Muscle of leg (tissue), 11 donors: ENCODE results near the gene PTPRN2. TPM values are rescaled to one million over a fixed set of nuclear protein-coding genes. Genes with fewer than 3 reads are reported as not detected.

ENCODE experiments used
- DNase-seq: peaks from one replicate; pipeline ENCODE4 v3.0.0; 2013
- H3K27ac ChIP-seq: one replicate; pipeline ENCODE4 v1.5.1; 2013; ENCODE audit warnings: mild to moderate bottlenecking, low read length, control low read depth
- H3K27me3 ChIP-seq: one replicate; pipeline ENCODE4 v1.6.1; 2013; ENCODE audit warnings: low read length; ENCODE audit not compliant: control insufficient read depth, insufficient read depth
- H3K36me3 ChIP-seq: one replicate; pipeline ENCODE4 v1.6.1; 2013; ENCODE audit warnings: low read length; ENCODE audit not compliant: control insufficient read depth, insufficient read depth
- H3K4me1 ChIP-seq: one replicate; pipeline ENCODE4 v1.6.1; 2013; ENCODE audit warnings: low read length; ENCODE audit not compliant: control insufficient read depth, insufficient read depth
- H3K4me3 ChIP-seq: one replicate; pipeline ENCODE4 v1.5.1; 2013; ENCODE audit warnings: low read length, control low read depth
- H3K9me3 ChIP-seq: replicated peaks from 2 replicates; pipeline ENCODE4 v1.6.1; 2013; ENCODE audit warnings: low read depth, low read length; ENCODE audit not compliant: control insufficient read depth
- WGBS: methylation state at CpG from one replicate; pipeline ENCODE4 v1.1.5; 2013; ENCODE audit warnings: missing lambda C conversion rate; ENCODE audit not compliant: insufficient coverage; 5-methylcytosine and 5-hydroxymethylcytosine counted together
- polyA plus RNA-seq, 8 donors: library from polyadenylated mRNA; unstranded; fragments of 120-200 nt; gene quantifications; one replicate each; pipeline versions ENCODE4 v1.2.1 to v1.2.3, GENCODE V29; 2013; ENCODE audit warnings: inconsistent platforms in 1 of 8, low replicate concordance in 1 of 8; ENCODE audit not compliant: insufficient read length in 8 of 8, insufficient read depth in 1 of 8
- total RNA-seq: library from RNA; stranded (reverse); fragments of 120-200 nt; gene quantifications from one replicate; pipeline ENCODE4 v1.2.4, GENCODE V29; 2013

PTPRN2 gene
- total and polyA plus RNA-seq, 9 donors: 1.4 to 2.9 (median 2.3) TPM

DNA sequence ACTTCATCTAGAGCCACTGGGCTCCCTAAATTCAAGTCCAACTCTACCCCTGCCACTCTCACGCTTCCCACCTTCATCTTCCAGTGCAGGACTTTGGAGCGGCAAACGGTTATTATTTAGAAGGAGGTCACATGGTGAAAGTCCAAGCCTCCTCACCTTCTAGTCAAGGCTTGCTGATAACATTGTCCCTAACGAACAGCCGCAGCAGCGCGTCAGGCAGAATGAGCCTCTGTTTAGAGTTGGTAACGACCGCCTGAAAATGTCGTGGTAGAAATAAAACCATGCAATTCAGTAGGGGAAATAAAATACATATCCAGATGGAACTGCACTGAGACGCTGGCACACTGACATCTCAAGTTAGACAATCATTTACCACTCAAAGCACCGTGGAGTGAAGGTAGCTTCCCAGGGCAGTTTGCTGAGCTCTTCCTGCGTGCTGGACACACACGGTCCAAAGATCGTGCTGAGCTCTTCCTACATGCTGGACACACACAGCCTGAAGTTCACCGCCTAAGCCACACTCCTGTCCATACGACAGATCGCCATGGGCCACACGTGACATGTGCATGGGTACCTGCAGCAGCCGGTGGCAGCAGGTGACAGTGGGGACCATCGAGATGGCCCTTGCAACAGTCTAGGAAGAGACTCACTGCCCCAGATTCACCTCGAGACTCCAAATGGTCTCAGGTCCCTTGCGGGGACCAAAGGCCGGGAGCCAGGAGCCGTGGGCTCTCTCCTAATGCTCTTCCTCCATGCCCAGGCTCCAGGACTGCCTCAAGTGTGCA lies 323.5 kb downstream of the PTPRN2 start:
- Histone ChIP-seq H3K36me3 (no peaks in the 10 kb centered on the region), H3K4me3 (no peak overlapping the region), H3K27ac (no peak overlapping the region), H3K27me3 (no peaks in the 10 kb centered on the region), H3K4me1 (no peaks in the 10 kb centered on the region), H3K9me3 (peaks cover 7% of the 10 kb centered on the region)
- WGBS: 93% methylated on average over 20 of the region's 25 CpGs
- DNase-seq: no peak

DNA sequence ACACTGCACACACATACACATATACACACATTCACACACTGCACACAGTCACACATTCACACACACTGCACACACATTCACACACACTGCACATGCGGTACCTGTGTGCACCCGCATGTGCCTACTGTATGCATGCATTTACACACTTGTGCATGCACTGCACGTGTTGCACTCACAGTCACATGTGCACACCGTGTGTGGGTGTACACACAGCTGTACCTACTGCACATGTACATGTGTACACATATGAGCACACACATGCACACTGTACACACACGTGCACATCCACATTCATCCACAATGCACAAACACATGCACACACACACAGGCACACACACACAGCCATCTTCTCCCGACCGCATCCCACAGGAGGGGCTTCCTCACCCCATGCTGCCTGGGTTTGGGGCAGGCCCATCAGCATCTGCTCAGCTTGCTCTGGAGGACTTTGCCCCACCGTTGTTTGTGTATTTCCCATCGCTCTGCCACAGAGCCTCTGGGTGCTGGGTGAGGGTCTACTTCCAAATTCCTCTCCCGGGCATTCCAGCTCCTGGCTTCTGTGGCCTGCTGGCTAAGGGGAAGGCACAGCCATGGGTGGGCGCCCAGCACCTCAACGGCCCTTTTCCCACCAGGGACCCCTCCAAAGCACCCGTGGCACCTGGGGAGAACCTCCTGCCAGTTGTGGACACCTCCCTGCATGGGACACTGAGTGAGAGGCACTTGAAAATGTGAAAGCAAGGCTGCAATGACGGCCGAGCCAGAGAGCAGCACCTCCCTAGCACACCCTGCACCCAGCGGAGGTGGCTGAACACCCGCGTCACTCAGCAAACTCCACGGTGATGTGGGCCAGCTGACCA lies 324.3 kb downstream of the PTPRN2 start:
- H3K27me3 ChIP-seq: no peaks in the 10 kb centered on the region

DNA sequence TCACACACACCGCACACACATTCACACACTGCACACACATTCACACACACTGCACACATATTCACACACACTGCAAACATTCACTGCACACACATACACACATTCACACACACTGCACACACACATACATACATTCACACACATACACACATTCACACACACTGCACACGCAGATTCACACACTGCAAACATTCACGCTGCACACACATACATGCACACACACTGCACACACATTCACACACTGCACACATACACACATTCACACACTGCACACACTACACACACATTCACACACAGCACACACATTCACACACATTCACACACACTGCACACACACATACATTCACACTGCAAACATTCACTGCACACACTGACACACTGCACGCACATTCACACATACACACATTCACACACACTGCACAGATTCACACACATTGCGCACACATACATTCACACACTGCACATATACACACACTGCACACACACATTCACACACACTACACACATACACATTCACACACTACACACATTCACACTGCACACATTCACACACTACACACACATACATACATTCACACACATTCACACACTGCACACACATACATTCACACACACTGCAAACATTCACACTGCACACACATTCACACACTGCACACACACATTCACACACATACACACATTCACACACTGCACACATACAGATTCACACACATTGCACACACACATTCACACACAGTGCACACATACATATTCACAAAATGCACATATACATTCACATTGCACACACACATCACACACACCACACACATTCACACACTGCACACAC lies 325.1 kb downstream of the PTPRN2 start:
- H3K27me3 ChIP-seq: no peaks in the 10 kb centered on the region
- 95% methylated on average over 5 of the region's 5 CpGs for WGBS
- no peaks in the 10 kb centered on the region for H3K36me3 ChIP-seq
- H3K27ac ChIP-seq: no peak overlapping the region
- no peaks in the 10 kb centered on the region for H3K4me1 ChIP-seq
- DNase-seq: no peak
- peaks cover 7% of the 10 kb centered on the region for H3K9me3 ChIP-seq
- no peak overlapping the region for H3K4me3 ChIP-seq

More for the DNA sequence above, 324.3 kb downstream of the PTPRN2 start:
- Histone ChIP-seq H3K9me3 (peaks cover 7% of the 10 kb centered on the region), H3K36me3 (no peaks in the 10 kb centered on the region), H3K27ac (no peak overlapping the region), H3K4me3 (no peak overlapping the region), H3K4me1 (no peaks in the 10 kb centered on the region)
- DNase-seq: no peak
- 90% methylated on average over 16 of the region's 19 CpGs for WGBS

DNA sequence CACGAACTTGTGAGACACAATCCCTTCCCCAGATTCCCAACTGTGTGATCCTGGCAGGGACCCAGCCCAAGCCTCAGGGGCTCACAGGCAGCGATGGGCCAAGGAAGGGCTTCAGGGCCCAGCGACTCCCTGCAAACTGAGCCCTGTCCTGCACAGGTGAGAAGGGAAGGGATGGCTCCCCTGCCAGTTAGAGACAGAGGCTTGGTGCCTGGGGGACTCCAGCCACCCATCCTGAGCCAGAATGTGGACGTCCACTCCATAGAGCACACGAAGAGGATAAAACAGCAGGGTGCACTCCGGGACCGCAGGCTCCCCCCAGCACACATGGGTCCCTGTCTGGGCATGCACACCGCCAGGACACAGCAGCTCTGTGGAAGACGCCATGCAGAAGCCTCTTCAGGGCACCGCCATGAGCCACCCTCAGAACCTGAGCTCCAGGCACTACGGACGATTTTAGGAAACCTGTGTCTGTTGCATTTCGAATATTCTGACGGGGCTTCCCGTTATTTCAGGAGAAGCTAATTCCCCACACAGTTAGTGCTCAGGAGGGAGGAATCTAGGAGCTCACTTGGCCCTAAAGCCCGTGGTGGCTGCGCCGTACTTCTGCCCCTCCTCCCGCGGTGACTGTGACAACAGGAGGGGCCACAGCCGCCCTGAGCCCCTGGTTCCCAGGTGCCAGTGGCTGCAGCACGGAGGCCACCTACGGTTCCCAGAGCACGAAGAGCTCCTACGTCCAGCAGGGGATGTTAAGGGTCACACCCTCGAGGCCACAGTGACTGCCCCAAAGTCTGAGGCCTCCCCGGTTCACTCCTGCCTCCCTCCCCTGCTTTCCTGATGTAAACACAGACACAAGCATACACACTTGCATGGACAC lies 326.0 kb downstream of the PTPRN2 start:
- Histone ChIP-seq H3K4me1 (no peaks in the 10 kb centered on the region), H3K9me3 (peaks cover 7% of the 10 kb centered on the region), H3K27me3 (no peaks in the 10 kb centered on the region), H3K4me3 (no peak overlapping the region), H3K36me3 (no peaks in the 10 kb centered on the region), H3K27ac (no peak overlapping the region)
- 78% methylated on average over 23 of the region's 27 CpGs for WGBS
- DNase-seq: no peak

DNA sequence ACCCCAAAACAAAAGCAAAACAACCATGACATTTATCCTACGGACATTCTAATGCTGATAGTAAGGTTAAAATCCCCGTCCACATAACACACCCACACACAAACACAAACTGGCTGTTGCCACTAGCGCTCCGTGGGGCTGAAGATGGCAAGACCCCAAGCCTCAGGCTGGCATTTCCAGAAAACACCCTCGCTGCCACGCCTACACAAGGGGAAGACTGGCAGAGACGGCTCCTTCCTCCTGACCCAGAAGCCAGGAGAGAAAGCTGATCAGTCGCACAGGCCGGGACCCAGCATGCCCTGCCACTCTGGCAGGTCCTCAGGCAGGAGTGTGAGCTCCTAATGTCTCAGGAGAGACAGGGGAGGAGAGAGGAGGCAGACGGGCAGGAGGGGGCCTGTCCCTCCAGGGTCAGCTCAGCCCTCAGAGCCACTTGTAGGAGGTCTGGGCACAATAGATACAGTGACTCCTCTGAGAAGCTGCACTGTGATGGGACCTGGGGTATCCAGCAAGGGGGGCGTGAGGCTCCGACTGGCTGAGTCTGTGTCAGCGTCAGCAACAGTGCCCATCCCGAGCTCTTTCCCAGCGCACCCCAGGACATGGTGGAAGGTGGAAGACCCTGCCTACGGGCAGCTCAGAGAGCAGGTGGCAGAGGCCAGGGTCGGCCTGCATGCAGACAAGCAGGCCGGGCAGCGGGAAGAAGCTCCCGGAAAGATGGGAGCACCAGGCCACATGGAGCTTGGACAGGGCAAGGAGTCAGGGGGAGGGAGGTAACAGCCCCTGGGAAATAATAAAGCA lies 326.9 kb downstream of the PTPRN2 start:
- H3K9me3 ChIP-seq: peaks cover 6% of the 10 kb centered on the region

DNA sequence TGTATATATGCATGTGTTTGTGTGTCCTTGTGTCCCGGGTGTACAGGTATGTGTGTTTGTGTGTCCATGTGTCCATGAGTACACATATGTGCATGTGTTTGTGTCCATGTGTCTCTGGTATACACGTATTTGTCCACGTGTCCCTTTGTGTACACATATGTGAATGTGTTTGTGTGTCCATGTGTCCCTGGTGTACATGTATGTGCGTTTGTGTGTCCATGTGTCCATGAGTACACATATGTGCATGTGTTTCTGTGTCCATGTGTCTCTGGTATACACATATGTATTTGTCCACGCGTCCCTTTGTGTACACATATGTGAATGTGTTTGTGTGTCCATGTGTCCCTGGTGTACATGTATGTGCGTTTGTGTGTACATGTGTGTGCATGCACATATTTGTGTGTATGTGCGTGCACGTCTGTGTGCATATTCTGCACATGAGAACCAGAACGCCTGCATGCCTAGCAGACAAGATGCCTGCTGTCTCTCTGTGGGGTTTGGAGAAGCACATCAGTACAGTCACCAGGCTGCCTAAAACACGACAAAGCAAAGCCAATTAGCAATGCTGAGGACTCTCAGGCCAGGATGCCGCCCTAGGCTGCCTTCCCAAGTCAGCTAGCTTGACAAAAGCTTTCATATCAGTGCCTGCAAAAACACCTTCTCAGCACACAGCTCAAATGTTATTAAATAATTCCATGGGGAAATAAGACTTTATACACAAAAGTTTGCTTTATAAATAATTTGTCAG lies 327.8 kb downstream of the PTPRN2 start:
- peaks cover 5% of the 10 kb centered on the region for H3K9me3 ChIP-seq
- H3K27me3 ChIP-seq: no peaks in the 10 kb centered on the region
- H3K4me1 ChIP-seq: no peaks in the 10 kb centered on the region
- WGBS: 76% methylated on average over 9 of the region's 12 CpGs
- H3K4me3 ChIP-seq: no peak overlapping the region
- no peak for DNase-seq
- no peaks in the 10 kb centered on the region for H3K36me3 ChIP-seq
- H3K27ac ChIP-seq: no peak overlapping the region

More for the DNA sequence above, 326.9 kb downstream of the PTPRN2 start:
- no peak for DNase-seq
- Histone ChIP-seq H3K4me1 (no peaks in the 10 kb centered on the region), H3K36me3 (no peaks in the 10 kb centered on the region), H3K27me3 (no peaks in the 10 kb centered on the region), H3K4me3 (no peak overlapping the region), H3K27ac (no peak overlapping the region)
- whole genome bisulfite sequencing: 73% methylated on average over 19 of the region's 20 CpGs

DNA sequence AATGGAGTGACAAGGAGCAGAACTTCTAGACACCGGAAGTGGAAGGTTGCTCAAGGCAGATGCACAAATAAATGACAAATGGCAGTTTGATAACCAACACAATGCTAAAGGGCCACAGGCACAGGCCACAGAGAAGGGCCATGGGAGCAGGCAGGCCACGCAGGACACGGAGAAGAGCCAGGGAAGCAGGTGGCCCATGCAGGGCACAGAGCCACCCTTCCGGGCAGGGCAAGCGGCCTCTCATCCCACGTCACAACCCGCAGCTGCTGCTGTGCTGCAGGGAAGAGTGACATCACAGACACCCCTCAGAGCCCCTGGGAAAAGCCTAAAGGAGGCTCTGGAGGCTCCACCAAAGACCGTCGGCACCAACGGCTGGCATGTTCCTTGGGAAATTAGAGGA lies 328.5 kb downstream of the PTPRN2 start:
- Histone ChIP-seq H3K36me3 (no peaks in the 10 kb centered on the region), H3K27me3 (no peaks in the 10 kb centered on the region), H3K4me1 (no peaks in the 10 kb centered on the region), H3K9me3 (peaks cover 5% of the 10 kb centered on the region), H3K27ac (no peak overlapping the region), H3K4me3 (no peak overlapping the region)
- DNase-seq: peak; percentile 4
- WGBS: 85% methylated on average over 7 of the region's 10 CpGs

DNA sequence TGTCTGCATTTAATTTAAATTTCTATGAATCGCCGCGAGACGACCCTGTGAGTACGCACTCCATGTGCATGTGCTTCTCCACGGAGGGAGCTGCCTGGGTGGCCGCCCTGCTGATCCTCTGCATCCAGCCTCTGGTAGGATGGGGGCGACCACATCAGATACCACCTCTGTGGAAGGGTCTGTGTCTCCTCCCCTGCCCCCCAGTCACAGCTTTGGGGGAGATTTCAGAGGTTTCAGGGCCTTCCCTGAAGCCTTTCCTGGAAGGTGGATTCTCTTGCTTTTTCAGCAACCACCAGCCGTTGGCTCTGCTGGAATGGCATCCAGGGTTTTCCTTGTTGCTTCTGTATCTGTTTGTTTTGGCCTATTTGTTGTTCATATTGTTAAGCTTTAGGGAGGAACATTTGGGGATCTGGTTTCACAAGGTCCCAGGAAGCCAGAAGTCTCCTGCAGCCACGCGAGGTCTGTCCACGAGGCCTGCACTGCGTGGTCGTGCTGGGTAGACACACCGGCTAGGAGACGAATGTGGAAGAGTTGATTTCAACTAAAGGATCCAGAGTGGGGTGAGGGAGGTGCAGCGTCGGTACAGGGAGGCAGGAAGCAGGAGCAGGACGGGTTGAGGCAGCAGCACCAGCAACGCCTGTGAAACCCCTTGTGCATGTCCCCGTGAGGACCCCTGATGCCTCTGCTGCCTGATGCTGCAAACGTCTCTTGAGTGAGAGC lies 329.1 kb downstream of the PTPRN2 start:
- no peaks in the 10 kb centered on the region for H3K27me3 ChIP-seq
- no peak overlapping the region for H3K27ac ChIP-seq
- peaks cover 5% of the 10 kb centered on the region for H3K9me3 ChIP-seq
- no peak for DNase-seq
- 83% methylated on average over 21 of the region's 22 CpGs for WGBS
- no peaks in the 10 kb centered on the region for H3K36me3 ChIP-seq
- no peak overlapping the region for H3K4me3 ChIP-seq
- no peaks in the 10 kb centered on the region for H3K4me1 ChIP-seq
